NCI-H2196 treated with DMSO at 0.1 percent for 48 hours (cell line): ENCODE results near the gene CCNQ.
"Not testable (repeated sequence)": the region's sequence is repeated elsewhere in the genome, so short reads cannot be mapped to it uniquely, and the experiment has no call there.

ENCODE experiments used
- DNase-seq: peaks from one replicate; lab custom pipeline; 2025; ENCODE audit not compliant: unreplicated experiment; lab: John Stamatoyannopoulos, UW

The CCNQ gene

DNA sequence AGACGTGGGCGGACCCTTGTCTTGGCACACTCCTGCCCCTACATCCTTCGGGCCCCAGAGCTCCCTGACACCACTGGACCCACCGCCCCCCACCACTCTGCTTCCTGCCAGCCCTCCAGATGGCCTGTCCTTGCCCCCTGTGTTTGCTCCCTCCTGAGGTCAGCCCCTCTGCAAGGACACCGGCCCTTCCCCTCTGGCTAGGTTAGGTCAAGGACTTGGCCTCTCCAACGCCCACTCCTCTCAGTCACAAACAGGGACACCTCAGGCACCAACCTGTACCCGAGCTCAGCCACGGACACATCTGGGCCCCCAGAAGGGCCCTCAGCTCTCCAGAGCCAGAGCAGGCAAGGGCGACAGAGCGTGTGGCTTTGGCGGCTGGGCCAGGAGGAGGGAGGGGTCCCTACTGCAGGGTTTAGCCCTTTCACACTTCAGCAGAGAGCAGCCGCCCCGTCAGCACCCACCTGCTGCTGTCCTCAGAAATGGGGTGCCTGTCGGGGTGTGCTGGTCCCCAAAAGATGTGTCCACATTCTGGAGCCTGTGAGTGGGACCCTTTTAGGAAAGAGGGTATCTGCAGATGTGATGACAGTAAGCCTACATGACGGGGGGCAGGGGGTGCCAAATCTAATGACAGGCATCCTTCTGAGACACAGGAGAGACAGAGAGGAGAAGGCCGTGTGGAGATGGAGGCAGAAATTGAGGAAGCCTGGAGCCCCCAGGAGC lies 24.5 kb upstream of the CCNQ start:
- no peak for DNase-seq

DNA sequence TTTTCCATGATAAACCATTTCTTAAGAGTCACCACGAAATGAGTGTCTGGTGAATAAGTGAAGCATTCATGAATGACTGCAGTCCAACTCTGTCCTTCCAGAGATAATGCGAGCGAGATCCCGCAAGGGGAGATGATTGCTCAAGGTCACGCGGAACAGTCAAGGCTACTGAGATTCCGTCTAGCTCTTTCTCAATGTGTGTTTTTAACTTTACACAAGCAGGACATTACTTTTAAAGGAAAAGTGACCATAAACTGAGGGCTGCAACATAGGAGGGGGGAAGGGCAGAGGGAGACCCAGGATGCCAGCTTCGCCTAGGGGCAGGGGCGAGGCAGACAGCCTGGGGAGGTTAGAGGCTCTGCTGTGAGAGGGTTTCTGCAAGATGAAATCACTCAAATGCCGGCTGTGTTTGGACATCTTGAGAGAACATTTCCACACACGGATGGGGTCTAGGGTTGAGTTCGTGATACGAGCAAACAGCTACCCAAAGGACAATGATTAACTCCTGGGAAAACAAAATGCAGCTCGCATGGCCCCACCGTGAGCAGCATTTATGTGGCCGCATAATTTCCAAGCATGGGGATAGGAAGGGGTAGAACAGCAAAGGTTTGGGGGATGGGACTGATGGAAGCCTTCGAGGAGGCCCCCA lies 23.8 kb upstream of the CCNQ start:
- DNase-seq, result no peak

DNA sequence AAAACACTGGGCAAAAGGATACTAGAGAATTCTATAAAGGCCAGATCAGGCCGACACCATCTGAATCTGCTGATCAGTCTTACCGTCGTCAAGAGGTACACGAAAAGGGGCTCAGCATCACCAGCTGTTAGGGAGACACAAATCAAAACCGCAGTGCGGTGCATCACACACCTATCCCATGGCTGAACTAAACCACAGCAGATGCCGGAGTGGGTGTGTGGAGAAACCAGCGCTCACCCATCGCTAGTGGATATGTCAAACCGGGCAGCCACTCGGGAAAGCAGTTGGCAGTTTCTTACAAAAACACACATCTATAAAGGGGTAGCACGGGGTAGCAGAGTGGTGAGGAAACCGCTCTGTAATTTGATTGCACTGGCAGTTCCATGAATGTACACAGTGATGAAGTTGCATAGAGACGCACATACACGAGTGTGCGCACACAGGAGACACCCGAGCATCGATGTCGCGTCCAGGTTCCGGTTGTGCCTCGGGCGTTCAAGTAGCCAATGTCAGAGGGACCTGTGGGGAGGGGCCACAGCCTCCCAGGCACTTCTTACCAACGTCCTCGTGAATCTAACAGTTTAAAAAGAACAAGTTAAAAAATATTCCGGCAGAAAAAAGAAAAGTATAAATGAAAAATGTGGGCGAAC lies 23.1 kb upstream of the CCNQ start:
- DNase-seq, result no peak

DNA sequence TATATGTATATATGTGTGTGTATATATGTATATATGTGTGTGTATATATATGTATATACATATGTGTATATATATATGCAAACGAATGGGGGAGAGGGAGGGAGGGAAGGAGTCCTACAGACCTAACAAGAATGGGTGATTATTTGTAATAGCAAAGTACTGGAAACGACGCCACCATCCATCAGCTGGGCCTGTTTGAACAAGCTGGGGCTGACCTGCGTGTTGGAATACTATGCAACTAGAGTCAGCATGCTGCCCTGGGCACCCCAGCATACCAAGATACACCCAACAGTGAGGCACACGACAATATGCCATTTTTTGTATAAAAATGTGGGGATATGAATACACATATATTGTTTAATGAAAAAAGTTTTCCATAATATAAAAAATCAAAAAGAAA lies 21.6 kb upstream of the CCNQ start:
- no peak for DNase-seq

DNA sequence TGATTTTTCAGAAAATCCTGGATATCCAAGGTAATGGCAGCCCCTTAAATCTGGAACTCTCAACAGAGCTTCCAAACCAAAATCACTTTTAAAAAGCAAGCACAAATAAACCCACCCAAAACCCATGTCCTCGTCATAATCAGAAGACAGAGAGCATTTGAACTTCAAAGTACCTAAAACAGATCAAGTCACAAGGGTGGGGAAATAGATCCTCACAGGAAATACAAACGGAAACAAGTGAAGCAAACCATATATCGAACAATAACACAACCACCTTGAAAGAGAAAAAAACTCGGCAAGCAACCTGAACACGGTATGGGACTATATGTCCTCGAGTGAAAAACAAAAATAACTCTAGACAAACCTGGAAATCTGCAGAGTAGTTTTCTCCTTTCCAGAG lies 15.9 kb upstream of the CCNQ start:
- no peak for DNase-seq

DNA sequence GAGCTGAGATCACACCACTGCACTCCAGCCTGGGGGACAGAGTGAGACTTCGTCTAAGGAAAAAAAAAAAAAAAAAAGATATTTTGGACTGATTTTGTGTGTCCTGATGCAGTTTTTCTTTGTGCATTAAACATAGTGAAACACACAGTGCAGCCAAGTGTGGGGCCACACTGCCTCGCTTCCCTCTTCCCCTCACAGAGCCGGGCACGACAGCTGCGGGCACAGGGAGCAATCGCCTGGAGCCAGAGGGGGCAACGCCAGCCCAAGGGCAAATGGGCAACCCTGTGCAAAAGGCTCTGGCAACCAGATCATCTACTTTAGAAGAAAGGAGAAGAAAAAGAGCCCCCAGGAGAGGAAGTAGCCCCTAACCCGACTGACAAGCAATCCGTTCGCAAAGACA lies 13.5 kb upstream of the CCNQ start:
- no peak for DNase-seq

DNA sequence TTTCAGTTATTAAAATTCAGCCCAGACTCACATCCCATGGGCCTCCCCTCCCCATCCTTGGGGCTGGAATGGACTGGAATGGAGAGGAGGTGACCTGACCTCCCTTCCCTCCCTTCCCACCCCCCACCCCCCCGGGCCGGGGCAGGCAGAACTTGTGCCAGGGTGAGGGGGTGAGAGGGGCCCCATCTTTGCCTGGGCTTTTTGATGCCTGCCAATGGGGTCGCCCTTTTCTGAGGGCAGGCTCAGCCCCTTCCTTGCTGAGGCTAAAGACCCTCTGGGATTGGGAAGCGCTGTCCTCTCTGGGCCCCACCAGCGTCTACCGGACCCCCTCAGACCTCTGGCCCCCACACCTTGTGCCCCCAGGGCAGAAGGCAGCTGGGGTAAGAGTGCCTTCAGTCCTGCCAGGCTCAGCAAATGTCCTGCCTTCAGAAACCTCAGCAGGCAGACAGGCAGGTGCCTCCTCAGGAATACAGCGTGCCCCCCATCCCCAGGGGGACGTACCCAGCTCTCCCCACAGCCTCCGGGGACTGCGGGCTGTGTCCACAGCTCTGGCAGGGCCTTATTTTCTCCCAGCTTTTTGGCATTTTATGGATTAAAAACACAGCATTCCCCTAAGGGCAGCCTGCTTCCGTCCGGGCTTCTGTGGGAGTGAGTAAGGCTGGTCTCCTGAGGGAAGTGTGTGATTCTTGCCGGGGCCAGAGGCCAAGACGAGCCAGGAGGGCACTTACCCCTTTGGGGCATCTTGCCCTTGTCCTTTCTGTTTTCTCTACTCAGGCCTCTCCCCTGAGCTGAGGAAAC lies 12.6 kb upstream of the CCNQ start:
- no peak for DNase-seq

DNA sequence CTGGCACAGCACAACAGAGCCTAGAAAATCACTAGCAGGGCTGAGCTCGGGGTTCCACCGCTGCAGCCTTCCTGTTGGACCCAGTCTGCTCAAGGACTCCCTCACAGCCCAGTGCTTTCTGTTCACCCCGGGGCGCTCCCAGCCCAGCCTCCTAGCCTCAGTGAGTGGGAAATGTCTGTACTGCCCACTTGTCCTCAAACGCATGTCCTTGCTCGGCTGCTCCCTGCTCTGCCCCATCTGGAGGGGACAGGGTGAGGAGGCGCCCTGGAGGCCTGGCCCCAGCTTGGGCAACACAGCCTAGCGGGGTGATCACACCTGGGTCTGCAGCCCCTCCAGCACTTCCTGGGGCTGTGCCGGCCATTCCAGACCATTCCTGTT lies 11.9 kb upstream of the CCNQ start:
- no peak for DNase-seq

DNA sequence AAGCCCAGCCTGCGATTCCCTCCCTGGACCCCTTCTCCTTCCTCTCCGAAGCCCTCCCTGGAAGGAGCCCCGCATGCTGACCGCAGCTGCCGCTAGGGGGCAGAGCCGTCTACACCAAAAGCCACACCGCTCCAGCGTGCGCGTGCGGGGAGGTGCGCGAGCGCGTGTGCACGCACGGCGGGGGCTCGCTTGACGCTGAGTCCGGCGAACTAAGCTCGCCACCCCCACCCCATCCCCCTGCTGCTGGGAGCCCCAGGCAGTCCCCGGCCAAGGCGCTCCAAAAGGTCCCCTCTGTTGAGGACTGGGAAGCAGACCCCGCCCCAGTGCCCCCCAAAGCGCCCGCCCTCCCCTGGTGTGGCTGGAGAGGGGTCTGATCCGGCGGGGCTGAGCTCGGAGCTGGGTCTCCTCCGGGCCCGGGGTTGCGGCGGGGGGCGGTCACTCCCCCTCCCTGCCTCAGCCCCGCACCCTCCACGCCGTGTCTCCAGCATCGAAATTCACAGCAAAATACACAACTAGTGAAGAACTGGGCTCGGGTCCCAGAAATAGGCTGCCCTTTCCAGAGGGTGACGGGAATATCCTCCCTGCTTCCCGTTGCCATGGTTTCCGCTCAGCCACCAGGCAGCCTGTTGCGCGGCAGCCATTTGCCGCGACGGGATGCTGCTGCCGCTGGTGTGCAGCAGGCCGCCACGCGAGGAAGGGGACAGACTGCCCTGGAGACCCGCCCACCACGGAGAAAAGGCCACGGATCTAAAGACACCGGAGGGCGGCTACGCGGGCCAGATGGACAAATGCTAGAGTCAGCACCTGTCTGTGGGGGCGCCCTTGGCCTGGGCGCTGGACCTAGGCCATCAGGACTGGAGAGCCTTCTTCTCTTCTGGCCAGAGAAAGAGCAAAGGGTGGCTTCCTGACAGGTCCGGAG lies 11.2 kb upstream of the CCNQ start:
- DNase-seq, result peak; percentile 47

DNA sequence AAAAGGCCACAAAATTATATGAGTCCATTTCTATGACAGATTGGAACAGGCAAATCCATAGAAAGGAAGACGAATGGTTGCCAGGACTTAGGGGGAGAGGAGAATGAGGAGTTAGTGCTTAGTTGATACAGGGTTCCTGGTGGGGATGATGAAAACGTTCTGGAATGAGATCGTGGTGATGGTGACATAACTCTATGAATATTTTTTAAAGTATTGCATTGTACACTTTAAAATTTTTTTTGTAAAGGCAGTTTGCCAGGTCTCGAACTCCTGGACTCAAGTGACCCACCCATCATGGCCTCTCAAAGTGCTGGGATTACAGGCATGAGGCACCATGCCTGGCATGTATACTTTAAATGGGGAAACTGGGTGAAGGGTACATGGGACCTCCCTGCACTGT lies 9.9 kb upstream of the CCNQ start:
- DNase-seq, result no peak

DNA sequence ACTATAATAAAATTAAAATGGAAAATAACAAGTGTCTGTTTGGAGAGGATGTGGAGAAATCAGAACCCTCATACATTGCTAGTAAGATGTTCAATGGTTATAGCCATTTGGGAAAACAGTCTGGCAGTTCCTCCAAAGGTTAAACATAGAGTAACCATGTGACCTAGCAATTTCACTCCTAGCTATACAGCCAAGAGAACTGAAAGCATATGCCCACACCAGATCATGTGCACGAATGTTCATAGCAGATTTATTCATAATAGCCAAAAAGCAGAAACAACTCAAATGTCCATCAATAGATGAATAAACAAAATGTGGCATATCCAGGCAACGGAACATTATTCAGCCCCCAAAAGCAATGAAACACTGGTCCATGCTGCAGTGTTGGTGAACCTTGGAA lies 9.4 kb upstream of the CCNQ start:
- DNase-seq, result no peak

DNA sequence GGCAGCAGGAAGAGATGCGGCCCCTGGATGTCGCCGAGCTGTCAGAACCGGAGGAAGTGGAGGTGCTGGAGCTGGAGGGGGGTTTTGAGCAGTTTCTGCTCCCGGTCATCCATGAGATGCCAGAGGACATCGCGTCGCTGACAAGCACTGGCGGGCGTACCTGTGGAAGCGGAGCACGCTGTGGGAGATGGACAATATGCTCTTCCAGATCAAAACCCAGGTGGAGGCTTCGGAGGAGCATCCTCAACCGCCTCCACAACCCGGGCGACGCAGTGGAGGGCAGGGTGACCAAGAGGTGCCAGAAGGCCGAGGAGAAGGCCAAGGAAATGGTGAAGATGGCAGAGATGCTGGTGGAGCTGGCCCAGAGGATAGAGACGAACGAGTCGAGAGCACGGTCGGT lies 7.6 kb upstream of the CCNQ start:
- DNase-seq, result no peak

DNA sequence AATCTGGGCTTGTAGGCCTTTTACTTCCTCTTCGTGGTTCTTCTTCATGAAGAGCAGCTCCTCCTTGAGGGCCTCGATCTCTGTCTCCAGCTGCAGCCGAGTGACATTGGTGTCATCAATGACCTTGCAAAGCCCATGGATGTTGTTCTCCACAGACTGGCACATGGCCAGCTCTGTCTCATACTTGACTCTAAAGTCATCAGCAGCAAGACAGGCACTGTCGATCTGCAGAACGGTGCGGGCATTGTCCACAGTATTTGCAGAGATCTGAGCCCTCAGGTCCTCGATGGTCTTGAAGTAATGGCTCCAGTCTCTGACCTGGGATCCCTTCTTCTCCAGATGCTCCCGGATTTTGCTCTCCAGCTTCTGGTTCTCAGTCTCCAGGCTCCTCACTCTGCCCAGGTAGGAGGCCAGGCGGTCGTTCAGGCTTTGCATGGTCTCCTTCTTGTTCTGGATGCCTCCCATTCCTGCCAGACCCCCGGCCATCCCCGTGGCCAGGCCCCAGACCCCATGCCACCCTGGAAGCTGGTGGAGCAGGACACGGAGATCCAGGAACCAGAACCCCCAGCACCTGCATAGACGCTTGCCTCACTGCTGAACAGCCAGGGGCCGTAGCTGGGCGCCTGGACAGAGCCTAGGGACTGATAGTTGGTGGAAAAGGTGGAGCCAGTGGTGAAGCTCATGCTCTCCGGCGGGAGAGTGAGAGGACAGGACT lies 5.9 kb upstream of the CCNQ start:
- DNase-seq, result not testable (repeated sequence)

DNA sequence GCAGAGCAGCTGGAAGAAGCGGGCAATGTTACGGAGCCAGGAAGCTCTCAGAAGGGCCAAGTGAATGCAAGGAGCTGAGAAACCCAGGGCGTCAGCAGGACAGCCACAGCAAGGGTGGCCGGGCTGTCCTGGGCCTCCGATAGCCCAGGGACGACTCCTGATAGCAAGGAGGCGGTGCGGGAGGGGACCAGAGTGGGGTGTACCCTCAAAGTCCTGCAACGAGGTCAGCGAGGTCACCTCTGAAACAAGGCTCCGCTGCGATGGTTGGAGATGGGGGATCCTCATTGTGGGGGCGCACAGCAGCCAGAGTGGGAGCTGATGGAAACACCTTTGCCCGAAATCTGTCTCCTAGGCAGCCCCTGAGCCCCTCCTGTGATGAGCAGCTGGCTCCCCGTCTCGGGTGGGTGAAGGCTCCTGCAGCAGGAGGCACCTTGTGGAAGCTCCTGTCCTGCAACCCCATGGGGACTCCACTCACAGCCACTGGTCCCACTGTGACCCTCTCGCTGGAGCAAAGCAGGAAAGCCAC lies 4.3 kb upstream of the CCNQ start:
- DNase-seq, result no peak

DNA sequence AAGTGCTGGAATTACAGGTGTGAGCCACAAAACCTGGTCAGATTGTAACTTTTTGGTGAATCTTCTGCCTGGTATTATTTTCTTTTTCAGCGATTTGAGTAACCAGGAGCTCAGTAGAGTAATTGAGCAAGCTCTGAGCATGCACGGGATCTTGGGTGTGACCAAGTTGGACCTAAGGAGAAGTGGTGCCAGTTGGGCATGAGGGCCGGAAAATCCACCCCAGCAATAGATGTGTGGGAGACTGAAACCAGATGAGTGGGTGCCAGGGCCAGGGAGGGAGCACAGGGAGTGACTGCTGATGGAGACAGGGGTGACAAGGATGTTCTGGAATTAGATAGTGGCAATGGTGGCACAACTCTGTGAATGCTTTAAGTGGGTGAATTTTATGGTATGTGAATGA lies 3.7 kb upstream of the CCNQ start:
- DNase-seq, result no peak

DNA sequence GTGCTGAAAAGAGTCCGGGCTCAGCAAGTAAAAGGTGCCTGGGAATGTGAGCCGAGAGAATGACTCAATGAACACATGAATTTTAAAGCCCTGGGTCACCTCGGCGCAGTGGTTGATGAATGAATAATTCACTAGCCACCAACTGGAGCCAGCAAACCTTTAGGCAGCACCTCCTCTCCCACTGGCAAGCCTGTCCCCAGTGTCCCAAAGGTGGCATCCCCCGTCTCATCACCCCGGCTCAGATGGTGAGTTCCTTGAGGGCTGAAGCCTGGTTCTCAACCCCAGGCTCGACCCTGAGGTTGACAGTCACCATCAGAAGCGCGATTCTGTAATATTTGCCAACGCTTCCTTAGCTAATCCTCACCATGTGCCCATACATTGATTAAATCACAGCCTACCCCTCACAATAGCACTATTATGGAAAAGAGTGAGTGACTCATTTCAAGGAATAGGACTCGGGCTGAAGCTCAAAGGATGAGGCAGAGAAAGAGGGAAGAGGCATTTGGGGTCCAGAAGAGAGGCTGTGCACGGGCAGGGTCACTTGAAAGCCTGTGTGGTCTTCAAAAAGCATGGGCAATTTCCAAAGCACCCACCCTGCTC lies 2.7 kb upstream of the CCNQ start:
- no peak for DNase-seq

DNA sequence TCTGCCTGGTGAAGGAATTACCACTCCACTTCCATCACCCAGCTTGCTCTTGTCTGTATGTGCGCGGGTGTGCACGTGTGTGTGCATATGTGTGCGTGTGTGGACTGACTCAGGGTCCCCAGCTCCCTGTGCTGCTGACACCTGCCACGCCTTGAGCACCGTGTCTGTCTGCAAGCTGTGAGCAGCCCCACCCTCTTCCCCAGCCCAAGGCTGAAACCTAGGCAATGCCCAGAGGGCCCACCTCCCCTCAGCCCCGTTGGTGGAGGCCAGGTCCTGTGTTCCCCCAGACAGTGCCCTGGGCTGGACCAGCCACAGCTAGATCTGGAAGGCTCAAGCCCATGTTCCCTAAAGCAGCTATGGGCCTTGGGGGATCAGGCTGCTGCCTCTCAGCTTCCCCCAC lies 2.0 kb upstream of the CCNQ start:
- no peak for DNase-seq

DNA sequence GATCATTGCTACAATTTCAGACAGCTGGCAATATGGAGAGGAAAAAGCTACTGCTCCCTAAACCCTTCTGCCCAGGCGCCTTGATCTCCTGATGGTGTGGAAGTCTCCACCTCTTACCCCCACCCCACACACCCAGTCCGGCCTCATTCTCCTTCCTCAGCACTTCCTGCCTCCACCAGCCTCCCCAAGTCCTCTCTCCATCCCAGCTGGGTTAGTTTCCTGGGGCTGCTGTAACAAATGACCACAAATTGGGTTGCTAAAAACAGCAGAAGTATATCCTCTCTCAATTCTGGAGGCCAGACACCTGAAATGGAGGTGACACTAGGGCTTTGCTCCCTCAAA lies 1.1 kb upstream of the CCNQ start:
- no peak for DNase-seq

DNA sequence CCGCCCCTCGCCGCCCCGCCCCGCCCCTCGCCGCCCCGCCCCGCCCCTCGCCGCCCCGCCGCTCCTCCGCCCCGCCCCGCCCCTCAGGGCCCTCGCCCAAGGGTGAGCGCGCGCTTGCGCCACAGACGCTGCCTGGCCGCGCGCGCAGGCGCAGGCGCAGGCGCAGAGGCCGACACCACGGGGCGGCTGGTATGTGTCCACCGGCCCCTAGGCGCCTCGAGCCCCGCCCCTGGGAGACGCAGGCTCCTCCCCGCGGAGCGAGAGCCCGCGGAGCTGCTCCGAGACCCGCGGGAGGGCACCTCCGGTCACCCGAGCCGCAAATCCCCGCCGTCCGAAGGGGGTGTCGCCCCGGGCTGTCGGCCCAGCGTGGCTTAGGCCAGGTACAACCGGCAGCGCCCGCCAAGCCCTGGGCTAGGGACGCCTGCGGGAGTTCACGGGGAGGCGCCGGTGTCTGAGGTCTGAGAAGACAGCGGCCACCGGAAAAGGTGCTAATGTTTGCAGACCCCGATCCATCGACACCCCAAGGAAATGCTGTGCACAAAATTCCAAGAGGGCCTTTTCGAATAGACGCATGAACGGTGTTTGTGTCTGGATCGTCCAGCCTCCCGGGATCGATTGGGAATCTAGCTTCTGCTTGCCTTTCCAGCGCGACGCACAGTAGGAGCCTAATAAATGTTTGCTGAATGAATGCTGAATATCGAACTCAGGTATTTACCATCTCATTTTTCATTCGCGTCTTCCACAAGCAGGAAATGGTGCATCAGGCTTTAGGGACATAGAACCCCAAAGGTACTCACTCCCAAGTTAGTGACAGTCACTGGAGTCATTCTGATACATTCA lies 473 bp upstream of the CCNQ start:
- peak; percentile 55 for DNase-seq
